GM18517 (cell line): ENCODE measurements around the gene GPSM1.
"Not testable (repeated sequence)": the region's sequence is repeated elsewhere in the genome, so short reads cannot be mapped to it uniquely, and the experiment has no call there.

ENCODE experiments used
- ATAC-seq: cut with Tn5 transposase; IDR thresholded peaks from one replicate; pipeline ENCODE4 v1.9.1; 2021; ENCODE audit warnings: mild to moderate bottlenecking, moderate library complexity; ENCODE audit not compliant: unreplicated experiment

The GPSM1 gene

DNA sequence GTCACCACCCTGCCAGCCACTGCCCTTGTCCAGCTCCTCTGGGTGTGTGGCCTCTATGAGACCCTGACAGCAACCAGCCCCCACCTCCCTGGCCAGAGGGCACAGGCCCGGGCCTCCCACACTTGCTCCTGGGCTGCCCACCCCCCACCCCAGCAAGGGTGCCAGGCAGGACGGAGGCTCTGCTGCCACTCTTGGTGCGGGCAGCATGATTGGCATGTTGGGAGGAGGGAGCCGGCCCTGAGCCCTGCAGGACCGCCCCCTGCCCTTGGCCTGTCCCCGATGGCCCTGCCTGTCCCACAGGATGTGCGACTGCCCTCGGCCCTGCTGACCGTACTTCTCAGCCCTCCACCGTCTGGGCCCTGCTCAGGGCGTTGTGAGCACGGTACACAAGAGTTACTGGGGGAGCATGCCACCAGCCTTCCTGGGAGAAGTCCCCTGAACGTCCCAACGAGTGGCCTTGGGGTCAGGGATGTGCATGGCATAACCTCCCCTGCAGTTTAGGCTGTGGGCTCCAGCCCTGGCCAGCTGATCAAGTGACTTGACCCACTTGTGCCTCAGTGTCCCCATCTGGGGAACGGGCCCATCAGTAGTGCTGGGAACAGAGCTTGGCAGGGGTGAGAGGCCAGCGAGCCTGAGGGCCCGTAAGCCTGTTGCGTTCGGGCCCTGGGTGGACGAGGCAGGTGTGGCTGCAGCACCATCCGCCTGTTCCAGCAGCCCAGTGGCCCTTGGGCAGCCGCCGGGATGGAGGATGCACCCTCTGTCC is 16.0 kb downstream of the GPSM1 start:
- no peak for ATAC-seq

DNA sequence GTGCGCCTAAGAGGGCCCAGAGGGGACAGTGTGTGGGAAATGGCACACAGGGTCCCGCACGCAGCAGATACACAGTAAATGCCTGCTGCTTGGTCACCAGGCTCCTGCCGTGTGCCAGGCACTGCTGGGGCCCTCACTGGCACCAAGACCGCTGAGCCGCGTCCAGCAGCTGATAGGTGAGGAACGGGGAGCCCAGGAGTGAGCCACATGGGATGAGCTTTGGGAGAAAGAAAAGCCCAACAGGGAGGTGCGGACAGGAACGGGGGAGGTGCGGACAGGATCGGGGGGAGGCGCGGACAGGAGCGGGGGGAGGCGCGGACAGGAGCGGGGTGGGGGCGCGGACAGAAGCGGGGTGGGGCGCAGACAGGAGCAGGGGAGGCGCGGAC is 16.5 kb downstream of the GPSM1 start:
- ATAC-seq, result no peak

DNA sequence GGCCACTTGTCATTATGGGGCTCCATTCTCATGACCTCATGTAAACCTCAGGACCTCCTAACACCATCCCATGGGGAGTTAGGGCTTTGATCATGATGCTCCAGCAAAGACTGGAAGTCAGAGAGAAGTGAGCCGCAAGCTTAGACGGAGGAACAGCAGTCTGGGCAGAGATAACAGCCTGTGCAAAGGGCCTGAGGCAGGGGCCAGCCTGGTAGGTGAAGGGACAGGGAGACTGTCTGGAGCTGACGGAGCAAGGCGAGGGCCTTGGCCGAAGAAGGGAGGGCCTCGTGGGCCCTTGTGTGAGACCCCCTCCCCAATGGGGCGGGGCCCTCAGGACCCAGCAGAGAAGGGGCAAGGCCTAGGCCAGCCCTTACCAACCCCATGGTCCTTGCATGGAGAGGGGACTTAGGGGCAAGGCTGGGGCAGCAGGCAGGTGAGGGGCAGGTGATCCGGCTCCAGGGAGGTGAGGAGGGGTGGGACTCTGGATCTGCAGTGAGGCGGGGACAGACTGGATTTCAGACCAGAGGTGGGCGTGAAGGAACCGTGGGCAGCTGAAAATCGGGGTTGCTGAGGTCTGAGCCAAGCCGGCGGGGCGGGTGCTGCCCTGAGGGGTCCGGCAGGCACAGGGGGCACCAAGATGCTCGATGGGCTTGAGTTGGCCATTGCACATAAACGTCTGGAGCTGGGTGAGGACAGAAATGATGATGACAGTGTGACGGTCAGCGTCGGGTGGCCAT is 17.4 kb downstream of the GPSM1 start:
- no peak for ATAC-seq

DNA sequence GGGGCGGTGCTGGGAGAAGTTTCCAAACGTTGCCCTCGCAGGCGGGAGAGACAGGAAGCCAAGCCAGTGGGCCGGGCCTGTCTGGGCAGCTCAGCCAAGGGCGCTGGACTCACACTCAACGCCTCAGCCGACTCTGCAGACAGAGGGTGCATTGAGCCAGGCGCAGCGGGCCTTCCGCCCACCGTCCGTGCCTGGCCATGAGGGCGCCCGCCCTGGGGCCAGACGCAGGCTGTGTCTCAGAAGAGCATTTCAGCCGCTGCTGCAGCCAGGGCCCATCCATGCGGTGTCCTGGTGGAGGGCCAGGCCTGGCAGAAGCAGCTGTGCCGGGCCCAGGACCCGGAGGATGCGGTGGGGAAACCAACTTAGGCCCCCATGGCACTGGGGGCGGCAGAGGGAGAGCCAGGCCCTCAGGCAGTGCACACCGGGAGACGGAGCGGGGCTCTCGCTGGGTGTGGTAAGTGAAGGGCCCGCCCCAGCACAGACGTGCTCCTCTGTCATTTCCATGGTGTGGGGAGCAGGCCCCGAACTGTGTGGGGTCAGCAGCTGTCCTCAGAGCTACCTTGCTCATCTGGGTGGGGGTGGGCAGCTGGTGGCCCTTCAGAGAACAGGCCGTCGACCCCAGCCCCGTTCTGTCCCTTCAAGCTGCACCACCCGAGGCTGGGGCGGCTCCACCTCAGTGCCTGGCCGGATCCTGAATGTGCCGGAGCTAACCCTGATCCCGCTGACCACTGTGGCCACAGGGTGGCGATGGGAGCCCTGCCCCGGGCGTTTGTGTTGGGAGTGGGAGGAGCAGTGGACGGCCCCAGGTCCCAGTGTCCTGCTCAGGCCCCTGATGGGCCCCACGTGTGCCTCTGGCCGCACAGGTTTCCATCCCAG is 18.2 kb downstream of the GPSM1 start:
- ATAC-seq, result no peak

DNA sequence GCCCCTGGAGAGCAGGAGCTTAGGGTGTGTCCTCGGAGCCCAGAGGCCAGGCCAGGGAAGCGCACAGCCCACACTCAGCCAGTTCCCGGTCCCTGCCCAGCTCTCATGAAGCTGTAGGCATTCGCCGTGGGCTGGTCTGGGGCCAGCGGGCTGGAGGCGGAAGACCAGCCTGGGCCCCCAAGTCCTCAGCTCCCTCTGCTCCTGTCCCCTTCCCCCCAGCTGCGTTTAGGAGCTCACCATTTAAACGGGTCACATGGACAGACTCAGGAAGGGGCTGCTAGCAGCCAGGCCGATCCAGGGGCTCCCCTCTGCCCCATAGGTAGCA is 18.8 kb downstream of the GPSM1 start:
- ATAC-seq, result no peak

DNA sequence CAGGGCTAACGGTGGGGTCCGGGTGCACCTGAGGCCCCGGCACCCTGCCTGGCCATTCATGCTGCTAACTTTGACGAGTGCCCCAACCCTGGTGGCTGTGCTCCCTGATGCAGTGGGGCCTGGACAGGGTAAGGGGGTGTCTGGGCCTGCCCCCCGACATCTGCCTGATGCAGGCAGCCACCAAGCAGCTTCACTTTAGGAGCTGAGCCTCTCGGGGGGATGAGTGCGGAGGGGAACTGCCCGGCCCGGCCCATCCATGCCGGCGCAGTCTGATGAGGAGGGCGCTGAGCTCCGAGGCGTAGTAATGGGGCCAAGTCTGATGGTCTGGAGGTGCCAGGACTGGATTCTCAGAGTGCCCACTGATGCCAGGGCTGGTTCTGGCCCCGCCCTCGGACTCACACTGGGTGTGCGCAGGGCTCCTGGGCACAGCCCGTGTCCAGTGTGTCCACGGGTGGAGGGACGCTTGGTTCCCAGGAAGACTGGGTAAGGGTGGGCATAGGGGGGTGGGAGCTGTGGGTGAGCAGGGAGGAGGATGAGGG is 19.7 kb downstream of the GPSM1 start:
- ATAC-seq, result no peak

DNA sequence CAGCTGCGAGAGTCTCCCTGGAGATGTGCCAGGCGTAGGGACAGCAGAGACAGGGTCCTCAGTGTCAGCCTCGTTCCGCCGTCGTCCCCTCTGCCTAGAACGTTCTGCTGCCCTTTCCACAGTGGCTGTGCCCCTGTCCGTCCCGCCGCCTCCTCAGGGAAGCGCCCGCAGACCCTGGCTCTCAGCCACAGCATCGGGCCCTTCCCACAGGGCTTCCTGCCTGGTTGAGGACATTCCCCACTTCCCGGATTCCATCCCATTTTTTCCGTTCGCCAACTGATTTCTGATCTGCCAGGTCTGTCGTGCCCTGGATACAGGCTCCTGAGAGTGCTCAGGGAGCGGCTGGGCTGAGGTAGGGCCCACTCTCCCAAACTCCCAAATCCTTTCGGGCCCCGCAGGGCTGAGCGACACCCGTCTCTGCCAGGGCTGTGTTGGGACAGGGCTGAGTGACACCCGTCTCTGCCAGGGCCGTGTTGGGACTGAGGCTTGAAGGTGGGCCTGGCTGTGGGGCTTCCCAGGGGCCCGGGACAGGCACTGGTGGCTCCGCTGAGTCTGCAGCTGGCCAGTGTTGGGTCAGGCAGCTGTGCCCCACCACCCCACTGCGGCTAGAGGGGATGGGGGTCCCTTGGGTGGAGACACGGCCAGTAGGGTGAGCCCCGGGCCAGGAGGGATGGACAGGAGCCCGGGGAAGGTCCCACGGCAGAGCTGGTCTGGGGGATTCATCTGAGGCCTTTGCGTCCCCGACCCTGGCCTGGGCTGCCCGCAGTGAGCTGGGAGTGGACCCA is 20.3 kb downstream of the GPSM1 start:
- no peak for ATAC-seq

DNA sequence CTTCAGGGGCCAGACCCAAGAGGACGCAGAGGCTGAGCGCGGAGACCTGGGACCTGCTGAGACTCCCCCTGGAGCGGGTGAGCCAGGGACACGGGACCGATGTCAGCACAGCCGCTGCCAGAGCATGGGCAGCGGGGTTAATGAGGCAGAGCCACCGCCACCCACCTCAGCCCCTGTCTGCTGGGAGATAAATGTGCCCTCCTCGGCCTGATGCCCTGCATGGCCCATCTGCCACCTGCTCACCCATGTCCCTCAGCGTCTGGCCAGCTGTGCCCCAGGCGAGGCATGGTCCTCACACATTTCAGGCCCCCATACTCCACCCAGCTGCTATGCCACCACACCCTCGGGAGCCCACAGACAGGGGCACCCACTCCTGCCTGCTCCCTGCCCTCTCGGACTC is 21.4 kb downstream of the GPSM1 start:
- ATAC-seq, result no peak

DNA sequence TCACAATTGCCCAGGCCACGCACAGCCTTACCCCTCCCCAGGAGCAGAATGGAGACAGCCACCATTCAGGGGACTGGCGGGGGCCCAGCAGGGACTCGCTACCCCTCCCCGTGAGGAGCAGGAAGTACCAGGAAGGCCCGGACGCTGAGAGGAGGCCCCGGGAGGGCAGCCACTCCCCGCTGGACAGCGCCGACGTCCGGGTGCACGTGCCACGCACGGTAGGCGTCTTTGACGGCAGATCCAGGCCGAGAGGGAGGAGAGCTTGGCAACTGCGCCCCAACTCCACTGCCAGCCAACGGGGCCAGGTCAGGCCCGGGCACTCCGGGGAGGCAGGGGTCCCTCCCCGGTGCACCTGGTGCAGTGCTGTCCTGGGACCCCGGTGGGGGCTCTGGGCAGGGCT is 22.2 kb downstream of the GPSM1 start:
- ATAC-seq, result no peak

DNA sequence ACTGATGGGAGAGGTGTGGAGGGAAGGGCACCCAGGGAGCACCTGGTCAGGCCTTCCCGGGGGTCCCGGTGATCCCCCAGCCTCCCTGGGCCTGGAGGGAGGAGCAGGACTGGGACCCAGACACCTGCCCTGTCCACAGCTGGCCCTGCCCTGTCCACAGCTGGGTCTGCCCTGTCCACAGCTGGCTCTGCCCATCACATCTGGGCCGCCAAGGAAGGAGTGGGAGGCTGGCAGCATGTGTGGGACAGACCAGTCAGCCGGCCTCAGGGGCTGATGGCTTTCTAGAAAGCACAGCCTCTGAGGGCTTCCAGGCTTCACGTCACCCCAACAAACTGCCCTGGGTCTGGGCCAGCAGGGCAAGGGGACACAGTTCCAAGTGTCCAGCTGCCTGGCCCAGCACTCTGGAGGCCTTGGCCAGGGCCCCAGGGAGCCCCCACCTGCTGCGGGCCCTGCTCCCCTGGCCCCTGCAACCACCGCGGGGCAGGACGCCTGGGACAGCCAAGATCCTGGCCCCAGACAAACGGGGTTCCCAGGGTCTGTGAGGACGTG is 24.0 kb downstream of the GPSM1 start:
- no peak for ATAC-seq

DNA sequence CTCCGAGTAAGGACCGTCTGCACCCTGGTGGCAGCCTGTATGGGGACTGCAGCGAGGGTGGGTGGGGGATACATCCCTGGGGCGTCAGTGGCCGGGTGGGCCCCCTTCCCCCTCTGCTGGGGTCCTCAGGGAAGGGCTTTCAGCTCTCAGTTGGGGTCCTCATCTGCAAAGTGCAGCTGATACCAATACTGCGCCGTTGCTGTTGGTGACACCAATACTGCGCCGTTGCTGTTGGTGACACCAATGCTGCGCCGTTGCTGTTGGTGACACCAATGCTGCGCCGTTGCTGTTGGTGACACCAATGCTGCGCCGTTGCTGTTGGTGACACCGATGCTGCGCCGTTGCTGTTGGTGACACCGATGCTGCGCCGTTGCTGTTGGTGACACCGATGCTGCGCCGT is 24.5 kb downstream of the GPSM1 start:
- not testable (repeated sequence) for ATAC-seq

DNA sequence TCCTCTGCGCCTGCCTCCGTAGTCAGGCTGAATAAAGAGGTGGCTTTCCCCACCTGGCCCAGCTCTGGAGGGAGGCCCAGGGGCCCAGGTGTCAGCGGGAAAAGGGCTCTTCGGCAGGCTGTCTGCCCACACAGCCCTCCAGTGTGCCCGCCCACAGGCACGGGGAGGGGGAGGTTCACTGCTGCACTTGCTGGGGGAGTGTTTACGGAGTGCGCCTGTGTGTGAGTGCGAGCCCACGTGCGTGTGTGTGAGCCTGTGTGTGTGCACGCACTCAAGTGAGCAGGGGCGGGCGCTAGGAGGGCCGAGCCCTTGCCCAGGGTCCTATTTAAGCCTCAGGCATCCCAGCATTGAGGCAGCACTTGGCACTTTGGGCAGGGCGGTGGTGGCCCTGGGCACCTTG is 25.3 kb downstream of the GPSM1 start:
- ATAC-seq, result no peak

DNA sequence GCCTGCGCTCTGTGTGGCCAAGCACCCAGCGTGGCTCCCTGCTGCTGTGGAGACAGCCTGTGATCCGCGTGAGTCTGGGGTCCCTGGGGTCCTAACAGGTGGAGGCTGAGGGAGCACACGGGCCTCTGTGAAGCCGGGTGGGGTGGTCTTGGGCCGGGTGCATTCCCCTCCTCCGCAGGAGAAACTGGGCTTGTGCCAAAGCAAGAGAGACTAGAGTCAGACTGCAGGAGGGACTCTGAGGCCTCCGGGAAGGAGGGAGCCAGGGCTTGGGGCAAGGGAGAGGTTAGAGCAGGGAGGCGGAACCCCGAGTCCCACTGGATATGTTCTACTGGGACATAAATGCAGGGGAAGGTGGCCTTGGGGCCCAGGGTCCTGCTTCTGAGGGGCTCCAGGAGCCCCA is 25.7 kb downstream of the GPSM1 start:
- ATAC-seq, result no peak

DNA sequence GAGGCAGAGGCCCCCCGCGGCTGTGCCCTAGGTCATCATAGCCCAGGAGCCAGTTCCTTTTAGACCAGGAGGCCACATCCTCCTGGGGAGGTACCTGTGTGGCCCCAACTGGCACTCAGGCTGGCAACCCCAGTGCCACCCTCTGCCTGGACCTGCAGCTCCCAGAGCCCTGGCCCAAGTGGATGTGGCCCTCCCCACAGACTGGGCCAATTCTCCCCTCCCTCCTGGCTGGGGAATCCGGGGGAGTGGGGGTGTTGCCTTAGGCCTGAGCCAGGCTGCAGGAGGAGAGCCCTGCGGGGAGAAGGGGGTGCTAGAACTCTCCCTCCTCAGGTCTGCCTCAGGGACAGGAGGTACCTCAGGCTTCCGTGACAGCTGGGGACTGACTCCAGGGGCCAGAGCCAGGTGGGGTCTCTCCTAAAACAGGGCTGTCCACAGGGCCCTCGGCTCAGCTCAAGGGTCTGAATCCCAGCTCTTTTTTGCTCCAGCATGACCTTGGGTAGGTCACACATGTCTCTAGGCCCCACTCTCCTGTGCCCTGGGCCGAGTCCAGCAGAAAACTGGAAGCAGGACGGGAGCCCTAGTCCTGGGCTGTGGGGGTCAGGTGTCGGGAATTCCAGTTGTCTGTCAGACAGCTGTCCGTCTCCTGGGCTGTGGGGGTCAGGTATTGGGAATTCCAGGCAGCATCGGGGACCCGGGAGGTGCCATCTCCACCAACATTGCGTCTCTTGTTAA is 26.6 kb downstream of the GPSM1 start:
- no peak for ATAC-seq

DNA sequence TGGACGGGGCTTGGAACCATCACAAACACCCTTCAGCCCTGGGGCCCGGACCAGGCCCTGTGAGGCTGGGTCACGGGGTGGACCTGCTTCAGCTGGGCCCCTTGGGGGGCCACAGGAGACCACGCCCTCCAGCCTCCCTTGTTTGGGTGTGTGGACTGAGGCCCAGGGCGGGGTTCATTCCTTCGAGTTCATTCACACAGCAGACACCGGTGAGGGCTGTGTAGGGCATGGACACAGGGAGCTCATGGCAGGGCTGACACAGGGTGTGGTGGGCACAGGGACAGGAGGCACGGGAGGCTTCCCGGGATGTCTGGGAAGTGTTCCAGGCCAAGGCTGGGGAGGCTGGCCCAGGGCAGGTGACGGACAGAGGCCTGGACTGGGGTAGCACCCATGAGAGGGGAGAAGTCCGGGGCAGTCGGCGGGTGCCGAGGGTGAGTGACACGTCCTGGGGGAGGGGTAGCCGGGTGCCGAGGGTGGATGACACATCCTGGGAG is 27.3 kb downstream of the GPSM1 start:
- ATAC-seq, result no peak

DNA sequence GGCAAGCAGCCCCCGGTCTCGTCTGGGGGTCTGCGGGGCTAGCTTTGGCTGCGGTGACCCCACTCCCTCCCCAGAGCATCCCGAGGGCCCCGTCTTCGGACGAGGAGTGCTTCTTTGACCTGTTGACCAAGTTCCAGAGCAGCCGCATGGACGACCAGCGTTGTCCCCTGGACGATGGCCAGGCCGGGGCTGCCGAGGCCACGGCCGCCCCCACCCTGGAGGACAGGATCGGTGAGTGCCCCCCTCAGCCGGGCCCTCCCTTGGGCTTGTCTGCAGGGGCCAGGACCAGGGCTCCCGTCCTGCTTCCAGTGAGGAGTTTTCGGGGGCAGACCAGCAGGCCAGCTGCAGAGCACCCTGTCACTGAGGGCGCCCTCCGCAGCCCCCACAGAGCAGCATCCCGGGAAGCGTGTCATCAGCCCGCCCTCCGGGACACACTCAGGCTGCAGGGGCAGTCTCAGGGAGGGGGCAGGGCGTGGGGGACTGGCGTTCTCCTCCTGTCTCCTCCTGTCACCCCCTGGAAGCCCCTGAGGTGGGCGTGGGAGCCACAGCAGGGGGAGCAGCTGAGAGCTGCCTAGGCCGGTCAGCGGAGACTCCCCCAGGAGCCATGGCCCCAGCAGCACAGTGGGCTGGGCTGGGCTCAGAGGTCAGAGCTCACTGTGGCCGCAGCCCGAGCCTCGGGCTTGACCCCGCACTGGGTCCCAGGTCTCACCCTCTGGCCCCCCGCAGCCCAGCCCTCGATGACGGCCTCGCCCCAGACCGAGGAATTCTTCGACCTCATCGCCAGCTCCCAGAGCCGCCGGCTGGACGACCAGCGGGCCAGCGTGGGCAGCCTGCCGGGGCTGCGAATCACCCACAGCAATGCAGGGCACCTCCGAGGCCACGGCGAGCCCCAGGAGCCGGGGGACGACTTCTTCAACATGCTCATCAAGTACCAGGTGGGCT is 28.5 kb downstream of the GPSM1 start:
- no peak for ATAC-seq

DNA sequence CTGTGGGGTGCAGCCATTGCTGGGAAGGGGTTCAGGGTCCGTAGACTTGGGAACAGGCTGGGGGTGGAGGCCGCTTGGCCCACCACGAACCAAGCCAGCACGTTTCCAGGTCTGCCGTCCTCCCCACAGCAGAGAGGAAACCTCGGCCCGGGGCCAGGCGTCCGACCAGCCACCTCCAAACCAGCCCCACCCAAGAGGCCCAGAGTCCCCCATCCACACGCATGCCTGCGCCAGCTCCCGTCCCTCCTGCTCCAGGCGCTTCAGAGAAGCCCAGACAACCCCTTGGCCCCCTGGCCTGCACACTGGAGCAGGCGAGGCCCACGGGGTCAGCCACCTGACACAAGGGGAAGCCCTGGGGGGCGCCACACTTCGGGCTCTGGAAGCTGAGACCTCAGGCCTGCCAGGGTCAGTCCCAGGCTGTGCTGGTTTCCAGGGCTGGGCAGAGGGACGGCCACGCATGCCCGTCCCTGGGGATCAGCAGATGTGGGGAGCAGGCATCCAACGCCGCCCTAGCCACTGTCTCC is 29.9 kb downstream of the GPSM1 start:
- ATAC-seq, result no peak

DNA sequence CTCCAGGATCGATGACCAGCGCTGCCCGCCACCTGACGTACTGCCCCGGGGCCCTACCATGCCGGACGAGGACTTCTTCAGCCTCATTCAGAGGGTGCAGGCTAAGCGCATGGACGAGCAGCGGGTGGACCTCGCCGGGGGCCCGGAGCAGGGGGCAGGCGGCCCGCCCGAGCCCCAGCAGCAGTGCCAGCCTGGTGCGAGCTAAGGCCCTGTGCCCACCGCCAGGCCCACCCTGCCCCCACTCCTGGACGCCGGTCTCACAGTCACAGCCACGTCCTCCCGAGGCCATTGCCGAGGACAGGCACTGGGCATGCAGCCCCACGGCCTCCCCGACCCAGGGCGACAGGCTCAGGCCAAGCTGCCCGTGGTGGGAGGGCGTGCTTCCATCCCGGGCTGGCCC is 30.7 kb downstream of the GPSM1 start:
- ATAC-seq, result no peak
